Keratinocyte (primary cell): ENCODE data around the gene SDS. TPM values are rescaled to one million over a fixed set of nuclear protein-coding genes. Genes with fewer than 3 reads are reported as not detected.

ENCODE experiments used
- DNase-seq: peaks from one replicate; pipeline ENCODE4 v3.0.0-alpha.2; 2011; ENCODE audit warnings: low read depth, missing footprints, low spot score
- FAIRE-seq: peaks from 2 replicates; lab custom pipeline; 2011; peaks lifted over from hg19 to GRCh38; lab: Jason Lieb, UNC
- H2AFZ ChIP-seq: 2 replicates; pipeline ENCODE4 v1.6.0; 2012; ENCODE audit warnings: low read length, control low read depth, inconsistent platforms; ENCODE audit not compliant: control insufficient read depth
- H3K27ac ChIP-seq: 2 replicates; pipeline ENCODE4 v1.5.1; 2011; ENCODE audit warnings: low read length; ENCODE audit not compliant: control insufficient read depth, insufficient read depth
- H3K27me3 ChIP-seq: 3 replicates; pipeline ENCODE4 v1.6.0; 2011; ENCODE audit warnings: low read length; ENCODE audit not compliant: control insufficient read depth, insufficient read depth; ENCODE audit errors: extremely low read depth
- H3K36me3 ChIP-seq, 2 experiments: 2 replicates in 1 of 2; 3 replicates in 1 of 2; pipeline ENCODE4 v1.5.1; 2011; ENCODE audit warnings: low read length in 2 of 2, mild to moderate bottlenecking in 1 of 2; ENCODE audit not compliant: control insufficient read depth in 2 of 2, insufficient read depth in 2 of 2; ENCODE audit errors: extremely low read depth in 1 of 2
- H3K4me1 ChIP-seq: 3 replicates; pipeline ENCODE4 v1.5.1; 2011; ENCODE audit warnings: low read length; ENCODE audit not compliant: control insufficient read depth, insufficient read depth; ENCODE audit errors: extremely low read depth
- H3K4me2 ChIP-seq: 3 replicates; pipeline ENCODE4 v1.6.0; 2011; ENCODE audit warnings: low read depth, low read length; ENCODE audit not compliant: control insufficient read depth, insufficient read depth; ENCODE audit errors: extremely low read depth
- H3K4me3 ChIP-seq, 3 experiments: fragments of 200-600 bp in 1 of 3; sonication (generic) in 1 of 3; 2 replicates in 2 of 3; 3 replicates in 1 of 3; pipeline ENCODE4 v1.5.1; 2011 to 2016; ENCODE audit warnings: low read length in 3 of 3, mild to moderate bottlenecking in 3 of 3, control low read depth in 2 of 3, inconsistent platforms in 1 of 3, low read depth in 1 of 3, mixed read lengths in 1 of 3, mixed run types in 1 of 3, moderate library complexity in 1 of 3; ENCODE audit not compliant: control insufficient read depth in 2 of 3, insufficient read depth in 2 of 3; ENCODE audit errors: extremely low read depth in 1 of 3
- H3K79me2 ChIP-seq: 2 replicates; pipeline ENCODE4 v1.6.0; 2012; ENCODE audit warnings: low read length; ENCODE audit not compliant: control insufficient read depth, insufficient read depth
- H3K9ac ChIP-seq: 3 replicates; pipeline ENCODE4 v1.6.0; 2011; ENCODE audit warnings: low read length; ENCODE audit not compliant: control insufficient read depth, insufficient read depth; ENCODE audit errors: extremely low read depth
- H3K9me1 ChIP-seq: 3 replicates; pipeline ENCODE4 v1.6.0; 2011; ENCODE audit warnings: low read length; ENCODE audit not compliant: control insufficient read depth, insufficient read depth; ENCODE audit errors: extremely low read depth
- H3K9me3 ChIP-seq: 2 replicates; pipeline ENCODE4 v1.5.1; 2012; ENCODE audit warnings: low read depth, low read length; ENCODE audit not compliant: control insufficient read depth
- H4K20me1 ChIP-seq: 3 replicates; pipeline ENCODE4 v1.6.0; 2011; ENCODE audit warnings: low read length; ENCODE audit not compliant: control insufficient read depth, insufficient read depth; ENCODE audit errors: extremely low read depth
- CTCF ChIP-seq, 3 experiments: IDR thresholded peaks in 1 of 3; conservative IDR thresholded peaks in 1 of 3; optimal IDR thresholded peaks in 1 of 3; 2 replicates in 2 of 3; 3 replicates in 1 of 3; pipeline versions ENCODE3 to v1.5.1; 2011; ENCODE audit warnings: low read length in 3 of 3, mild to moderate bottlenecking in 3 of 3, moderate library complexity in 2 of 3, control low read depth in 1 of 3, inconsistent platforms in 1 of 3; ENCODE audit not compliant: insufficient read depth in 2 of 3; ENCODE audit errors: extremely low read depth in 1 of 3
- EZH2 ChIP-seq: IDR thresholded peaks from one replicate; pipeline ENCODE4 v1.6.1; 2012; ENCODE audit warnings: inconsistent platforms, mild to moderate bottlenecking, low read length, moderate library complexity
- dilution Hi-C: fragments of 300-500 bp; cut with MboI; formaldehyde crosslinking; loops from one replicate; pipeline ENCODE4 v1.7.0; 2020; ENCODE audit warnings: low sequenced_read_pairs; ENCODE audit not compliant: extremely low pct_ligation_motif_present
- polyA plus RNA-seq, 5 experiments: library from polyadenylated mRNA; depleted of rRNA in 3 of 5; stranded (reverse) in 3 of 5; stranded (forward) in 1 of 5; unstranded in 1 of 5; fragments of >200 nt; gene quantifications; 1 replicate in 1 of 5; 2 replicates in 3 of 5; 3 replicates in 1 of 5; pipeline versions ENCODE4 v1.2.1 to v1.2.3, GENCODE V29; 2011 to 2012; ENCODE audit warnings: missing spikeins in 2 of 5, low read depth in 1 of 5, low replicate concordance in 1 of 5

SDS gene
- polyA plus RNA-seq, 1 donor (not counting 4 experiments of a cell fraction or from before 2014, with no cell fraction given) = not detected

- no peak for TF ChIP-seq CTCF (optimal IDR thresholded peaks at IDR 0.05 in 1 of 3, IDR thresholded peaks at IDR 0.05 in 1 of 3, conservative IDR thresholded peaks at IDR 0.05 in 1 of 3; ENCODE audit: extremely low read depth in 1 of 3, insufficient read depth in 2 of 3, low read length in 3 of 3)
- no peak for TF ChIP-seq EZH2
- H3K27ac ChIP-seq = no peak overlapping the region
- H3K9me1 ChIP-seq = no peaks in the 10 kb centered on the region
- no peaks in the 10 kb centered on the region for H4K20me1 ChIP-seq
- H3K4me1 ChIP-seq = no peaks in the 10 kb centered on the region
- no peak overlapping the region for H3K9ac ChIP-seq
- no peaks in the 10 kb centered on the region for H3K9me3 ChIP-seq
- peaks cover 0 to 29% of the 10 kb centered on the region in 2 experiments for H3K36me3 ChIP-seq
- FAIRE-seq (no peak), DNase-seq (no peak)
- no peaks in the 10 kb centered on the region for H3K79me2 ChIP-seq
- H3K4me2 ChIP-seq = no peak overlapping the region
- dilution Hi-C loops = no loop called here
- H3K27me3 ChIP-seq = no peaks in the 10 kb centered on the region
- no peak overlapping the region for H2AFZ ChIP-seq
- no peak overlapping the region for H3K4me3 ChIP-seq
Observed at GRCh38 chr12:113387631-113388030, 16.1 kb downstream of the SDS start.

- H3K4me1 ChIP-seq = no peaks in the 10 kb centered on the region
- H3K36me3 ChIP-seq = peaks cover 0 to 29% of the 10 kb centered on the region in 2 experiments
- no peak overlapping the region for H3K4me2 ChIP-seq
- no peaks in the 10 kb centered on the region for H3K9me3 ChIP-seq
- no peaks in the 10 kb centered on the region for H3K27me3 ChIP-seq
- H3K79me2 ChIP-seq = no peaks in the 10 kb centered on the region
- H2AFZ ChIP-seq = no peak overlapping the region
- no peak for TF ChIP-seq CTCF (optimal IDR thresholded peaks at IDR 0.05 in 1 of 3, IDR thresholded peaks at IDR 0.05 in 1 of 3, conservative IDR thresholded peaks at IDR 0.05 in 1 of 3; ENCODE audit: extremely low read depth in 1 of 3, insufficient read depth in 2 of 3, low read length in 3 of 3)
- H3K4me3 ChIP-seq = no peak overlapping the region
- no peaks in the 10 kb centered on the region for H4K20me1 ChIP-seq
- dilution Hi-C loops = no loop called here
- no peak overlapping the region for H3K9ac ChIP-seq
- no peak for FAIRE-seq
- H3K9me1 ChIP-seq = no peaks in the 10 kb centered on the region
- H3K27ac ChIP-seq = no peak overlapping the region
- no peak for DNase-seq
Observed at GRCh38 chr12:113386866-113387566, 16.7 kb downstream of the SDS start.
